Neural cell (in vitro differentiated cells): Measurements from ENCODE around the gene KRT78. TPM values are rescaled to one million over a fixed set of nuclear protein-coding genes. Genes with fewer than 3 reads are reported as not detected.

Experiments used
- H2AFZ ChIP-seq: fragments of 200-600, 300-800 bp; sonication (generic), shearing (Covaris generic); 2 replicates; pipeline ENCODE4 v1.6.0; 2014; ENCODE audit warnings: low read depth, mild to moderate bottlenecking, antibody characterized with exemption, low read length, moderate library complexity
- H3F3A ChIP-seq: fragments of 200-600 bp; shearing (Covaris generic); 2 replicates; pipeline ENCODE4 v1.6.1; 2016; ENCODE audit warnings: mild to moderate bottlenecking, moderate library complexity, mixed read lengths, antibody characterized with exemption, low read length; ENCODE audit not compliant: insufficient read depth, poor library complexity, severe bottlenecking
- H3K27ac ChIP-seq: fragments of 200-600, 300-800 bp; sonication (generic), shearing (Covaris generic); 2 replicates; pipeline ENCODE4 v1.5.1; 2014; ENCODE audit warnings: mild to moderate bottlenecking, low read length, moderate library complexity
- H3K27me3 ChIP-seq: fragments of 300-800, 200-600 bp; sonication (generic), shearing (Covaris generic); 2 replicates; pipeline ENCODE4 v1.6.0; 2014; ENCODE audit warnings: mild to moderate bottlenecking, low read depth, low read length, moderate library complexity; ENCODE audit not compliant: insufficient read depth
- H3K36me3 ChIP-seq: fragments of 300-800, 200-600 bp; sonication (generic), shearing (Covaris generic); 2 replicates; pipeline ENCODE4 v1.5.1; 2014; ENCODE audit warnings: mild to moderate bottlenecking, antibody characterized with exemption, low read length, moderate library complexity; ENCODE audit not compliant: insufficient read depth
- H3K4me2 ChIP-seq: fragments of 300-800, 200-600 bp; sonication (generic), shearing (Covaris generic); 2 replicates; pipeline ENCODE4 v1.6.0; 2014; ENCODE audit warnings: mild to moderate bottlenecking, low read length
- H3K4me3 ChIP-seq: fragments of 300-800, 200-600 bp; sonication (generic), shearing (Covaris generic); 2 replicates; pipeline ENCODE4 v1.5.1; 2014; ENCODE audit warnings: mild to moderate bottlenecking, low read length, moderate library complexity
- H3K79me2 ChIP-seq: fragments of 200-600 bp; shearing (Covaris generic); replicated peaks from 2 replicates; pipeline ENCODE4 v1.6.0; 2014; ENCODE audit warnings: mild to moderate bottlenecking, low read length, moderate library complexity; ENCODE audit not compliant: insufficient read depth
- H3K9ac ChIP-seq: fragments of 300-800, 200-600 bp; sonication (generic), shearing (Covaris generic); 2 replicates; pipeline ENCODE4 v1.6.1; 2016; ENCODE audit warnings: mild to moderate bottlenecking, low read length, mixed read lengths
- H3K9me2 ChIP-seq: fragments of 200-600 bp; shearing (Covaris generic); 2 replicates; pipeline ENCODE4 v1.6.1; 2016; ENCODE audit warnings: mild to moderate bottlenecking, low read length, mixed read lengths; ENCODE audit not compliant: insufficient read depth
- H3K9me3 ChIP-seq: fragments of 200-600, 300-800 bp; sonication (generic), shearing (Covaris generic); 2 replicates; pipeline ENCODE4 v1.6.1; 2016; ENCODE audit warnings: mild to moderate bottlenecking, mixed run types, low read length, moderate library complexity, mixed read lengths
- H4K20me1 ChIP-seq: fragments of 200-600 bp; shearing (Covaris generic); 2 replicates; pipeline ENCODE4 v1.6.1; 2016; ENCODE audit warnings: mild to moderate bottlenecking, mixed run types; ENCODE audit not compliant: insufficient read depth
- CTCF ChIP-seq: fragments of 450-650 bp; IDR thresholded peaks from 2 replicates; pipeline ENCODE4 v1.5.1; 2014; ENCODE audit warnings: antibody characterized with exemption, mild to moderate bottlenecking, moderate library complexity; ENCODE audit not compliant: poor library complexity, severe bottlenecking
- EP300 ChIP-seq: fragments of 450-650 bp; conservative IDR thresholded peaks from 2 replicates; pipeline ENCODE4 v1.6.1; 2014; ENCODE audit warnings: antibody characterized with exemption, mild to moderate bottlenecking, moderate library complexity; ENCODE audit not compliant: poor library complexity, severe bottlenecking
- EZH2 ChIP-seq: fragments of 200-600, 300-800 bp; shearing (Covaris generic), sonication (generic); IDR thresholded peaks from 2 replicates; pipeline ENCODE4 v1.6.1; 2014; ENCODE audit warnings: antibody characterized with exemption, low read length, borderline replicate concordance, mild to moderate bottlenecking; ENCODE audit not compliant: insufficient read depth, poor library complexity, severe bottlenecking
- MXI1 ChIP-seq: fragments of 450-650 bp; conservative IDR thresholded peaks from 2 replicates; pipeline ENCODE4 v1.6.1; 2014; ENCODE audit warnings: antibody characterized with exemption, mild to moderate bottlenecking; ENCODE audit not compliant: poor library complexity, severe bottlenecking
- POLR2AphosphoS5 ChIP-seq: IDR thresholded peaks from 2 replicates; pipeline ENCODE4 v1.6.1; 2012
- RAD21 ChIP-seq: fragments of 450-650 bp; conservative IDR thresholded peaks from 2 replicates; pipeline ENCODE4 v1.6.1; 2014; ENCODE audit warnings: antibody characterized with exemption, mild to moderate bottlenecking, moderate library complexity
- REST ChIP-seq: IDR thresholded peaks from 2 replicates; pipeline ENCODE4 v1.6.1; 2012; ENCODE audit warnings: borderline replicate concordance
- SMC3 ChIP-seq: fragments of 450-650 bp; conservative IDR thresholded peaks from 2 replicates; pipeline ENCODE4 v1.6.1; 2014; ENCODE audit warnings: antibody characterized with exemption, mild to moderate bottlenecking, moderate library complexity; ENCODE audit not compliant: poor library complexity
- TAF1 ChIP-seq: IDR thresholded peaks from 2 replicates; pipeline ENCODE4 v1.6.1; 2012; ENCODE audit warnings: low read depth
- polyA plus RNA-seq: library from polyadenylated mRNA; depleted of rRNA; stranded (reverse); fragments of >200 nt; gene quantifications from 2 replicates; pipeline ENCODE4 v1.2.3, GENCODE V29; 2014

The KRT78 gene
- polyA plus RNA-seq, 1 donor from 2014 or later: not detected

GRCh38 chr12:52794479-52795331 lies 54.1 kb downstream of the KRT78 start:
- Histone ChIP-seq H3K9me2 (no peaks in the 10 kb centered on the region), H3K27me3 (no peaks in the 10 kb centered on the region), H3K9me3 (no peaks in the 10 kb centered on the region), H3F3A (no peaks in the 10 kb centered on the region), H3K9ac (no peak overlapping the region), H3K27ac (no peak overlapping the region), H2AFZ (no peak overlapping the region), H3K4me3 (no peak overlapping the region), H3K36me3 (no peaks in the 10 kb centered on the region), H3K4me2 (no peak overlapping the region), H3K79me2 (no peaks in the 10 kb centered on the region), H4K20me1 (no peaks in the 10 kb centered on the region)
- TF ChIP-seq EP300: no peak
- TF ChIP-seq REST: no peak
- TF ChIP-seq MXI1: no peak
- no peak for TF ChIP-seq POLR2AphosphoS5
- no peak for TF ChIP-seq TAF1
- no peak for TF ChIP-seq CTCF
- no peak for TF ChIP-seq EZH2
- no peak for TF ChIP-seq RAD21
- TF ChIP-seq SMC3: no peak

- no peak for TF ChIP-seq MXI1
- TF ChIP-seq RAD21: no peak
- no peak for TF ChIP-seq REST
- no peak for TF ChIP-seq EP300
- no peak for TF ChIP-seq EZH2
- no peak for TF ChIP-seq TAF1
- no peak for TF ChIP-seq CTCF
- no peak for TF ChIP-seq SMC3
- TF ChIP-seq POLR2AphosphoS5: no peak
- Histone ChIP-seq H4K20me1 (no peaks in the 10 kb centered on the region), H3F3A (no peaks in the 10 kb centered on the region), H3K27ac (no peak overlapping the region), H3K9ac (no peak overlapping the region), H2AFZ (no peak overlapping the region), H3K4me3 (no peak overlapping the region), H3K27me3 (no peaks in the 10 kb centered on the region), H3K9me2 (no peaks in the 10 kb centered on the region), H3K36me3 (no peaks in the 10 kb centered on the region), H3K4me2 (no peak overlapping the region), H3K9me3 (no peaks in the 10 kb centered on the region), H3K79me2 (no peaks in the 10 kb centered on the region)
Observed at GRCh38 chr12:52792185-52793029, 56.4 kb downstream of the KRT78 start.
